ENCODE measurements around the gene TCEANC2.

The TCEANC2 gene

GRCh38 chr1:54096877-54097240, 43.5 kb downstream of the TCEANC2 start:
- TF ChIP-seq TAF1 (IDR thresholded peaks at IDR 0.05; ENCODE audit: low read depth): no peak
- TF ChIP-seq, protein P1, sequence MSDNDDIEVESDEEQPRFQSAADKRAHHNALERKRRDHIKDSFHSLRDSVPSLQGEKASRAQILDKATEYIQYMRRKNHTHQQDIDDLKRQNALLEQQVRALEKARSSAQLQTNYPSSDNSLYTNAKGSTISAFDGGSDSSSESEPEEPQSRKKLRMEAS (IDR thresholded peaks at IDR 0.05): no peak
- TF ChIP-seq EP300 (IDR thresholded peaks at IDR 0.05; ENCODE audit: borderline replicate concordance): no peak
- no peak for TF ChIP-seq ZBTB7A (IDR thresholded peaks at IDR 0.05; ENCODE audit: low read depth)
- no peak for TF ChIP-seq YY1 (IDR thresholded peaks at IDR 0.05; ENCODE audit: low read depth)
- TF ChIP-seq CEBPB (IDR thresholded peaks at IDR 0.05): no peak
- no peak for TF ChIP-seq EGR1 (IDR thresholded peaks at IDR 0.05)
- TF ChIP-seq CREB1 (IDR thresholded peaks at IDR 0.05; ENCODE audit: low read depth): no peak
- TF ChIP-seq, protein P2, sequence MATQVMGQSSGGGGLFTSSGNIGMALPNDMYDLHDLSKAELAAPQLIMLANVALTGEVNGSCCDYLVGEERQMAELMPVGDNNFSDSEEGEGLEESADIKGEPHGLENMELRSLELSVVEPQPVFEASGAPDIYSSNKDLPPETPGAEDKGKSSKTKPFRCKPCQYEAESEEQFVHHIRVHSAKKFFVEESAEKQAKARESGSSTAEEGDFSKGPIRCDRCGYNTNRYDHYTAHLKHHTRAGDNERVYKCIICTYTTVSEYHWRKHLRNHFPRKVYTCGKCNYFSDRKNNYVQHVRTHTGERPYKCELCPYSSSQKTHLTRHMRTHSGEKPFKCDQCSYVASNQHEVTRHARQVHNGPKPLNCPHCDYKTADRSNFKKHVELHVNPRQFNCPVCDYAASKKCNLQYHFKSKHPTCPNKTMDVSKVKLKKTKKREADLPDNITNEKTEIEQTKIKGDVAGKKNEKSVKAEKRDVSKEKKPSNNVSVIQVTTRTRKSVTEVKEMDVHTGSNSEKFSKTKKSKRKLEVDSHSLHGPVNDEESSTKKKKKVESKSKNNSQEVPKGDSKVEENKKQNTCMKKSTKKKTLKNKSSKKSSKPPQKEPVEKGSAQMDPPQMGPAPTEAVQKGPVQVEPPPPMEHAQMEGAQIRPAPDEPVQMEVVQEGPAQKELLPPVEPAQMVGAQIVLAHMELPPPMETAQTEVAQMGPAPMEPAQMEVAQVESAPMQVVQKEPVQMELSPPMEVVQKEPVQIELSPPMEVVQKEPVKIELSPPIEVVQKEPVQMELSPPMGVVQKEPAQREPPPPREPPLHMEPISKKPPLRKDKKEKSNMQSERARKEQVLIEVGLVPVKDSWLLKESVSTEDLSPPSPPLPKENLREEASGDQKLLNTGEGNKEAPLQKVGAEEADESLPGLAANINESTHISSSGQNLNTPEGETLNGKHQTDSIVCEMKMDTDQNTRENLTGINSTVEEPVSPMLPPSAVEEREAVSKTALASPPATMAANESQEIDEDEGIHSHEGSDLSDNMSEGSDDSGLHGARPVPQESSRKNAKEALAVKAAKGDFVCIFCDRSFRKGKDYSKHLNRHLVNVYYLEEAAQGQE (IDR thresholded peaks at IDR 0.05; ENCODE audit: low read depth): no peak
- TF ChIP-seq TCF12 (IDR thresholded peaks at IDR 0.05; ENCODE audit: low read depth): no peak
- TF ChIP-seq USF1 (IDR thresholded peaks at IDR 0.05): no peak
- TF ChIP-seq FOXM1 (IDR thresholded peaks at IDR 0.05; ENCODE audit: borderline replicate concordance, low read depth): no peak
- no peak for TF ChIP-seq RAD21 (IDR thresholded peaks at IDR 0.05; ENCODE audit: low read depth)
- TF ChIP-seq TEAD4 (IDR thresholded peaks at IDR 0.05): no peak
- no peak for TF ChIP-seq NFIC (IDR thresholded peaks at IDR 0.05)

- TF ChIP-seq RAD21 (IDR thresholded peaks at IDR 0.05; ENCODE audit: low read depth): no peak
- no peak for TF ChIP-seq ZBTB7A (IDR thresholded peaks at IDR 0.05; ENCODE audit: low read depth)
- TF ChIP-seq, protein P2 (IDR thresholded peaks at IDR 0.05; ENCODE audit: low read depth): no peak
- TF ChIP-seq FOXM1 (IDR thresholded peaks at IDR 0.05; ENCODE audit: borderline replicate concordance, low read depth): no peak
- no peak for TF ChIP-seq EGR1 (IDR thresholded peaks at IDR 0.05)
- no peak for TF ChIP-seq TAF1 (IDR thresholded peaks at IDR 0.05; ENCODE audit: low read depth)
- no peak for TF ChIP-seq CEBPB (IDR thresholded peaks at IDR 0.05)
- TF ChIP-seq CREB1 (IDR thresholded peaks at IDR 0.05; ENCODE audit: low read depth): no peak
- TF ChIP-seq, protein P1 (IDR thresholded peaks at IDR 0.05): no peak
- no peak for TF ChIP-seq YY1 (IDR thresholded peaks at IDR 0.05; ENCODE audit: low read depth)
- TF ChIP-seq EP300 (IDR thresholded peaks at IDR 0.05; ENCODE audit: borderline replicate concordance): no peak
- TF ChIP-seq TEAD4 (IDR thresholded peaks at IDR 0.05): no peak
- TF ChIP-seq NFIC (IDR thresholded peaks at IDR 0.05): no peak
These were observed 45.7 kb downstream of the TCEANC2 start for GRCh38 chr1:54099061-54099610.

GRCh38 chr1:54100500-54100899, 47.1 kb downstream of the TCEANC2 start:
- TF ChIP-seq FOXM1 (IDR thresholded peaks at IDR 0.05; ENCODE audit: borderline replicate concordance, low read depth) (no peak), TEAD4 (IDR thresholded peaks at IDR 0.05) (no peak), ZBTB7A (IDR thresholded peaks at IDR 0.05; ENCODE audit: low read depth) (no peak), CEBPB (IDR thresholded peaks at IDR 0.05) (no peak), CREB1 (IDR thresholded peaks at IDR 0.05; ENCODE audit: low read depth) (no peak), RAD21 (IDR thresholded peaks at IDR 0.05; ENCODE audit: low read depth) (no peak), USF1 (IDR thresholded peaks at IDR 0.05) (no peak), TCF12 (IDR thresholded peaks at IDR 0.05; ENCODE audit: low read depth) (no peak), TAF1 (IDR thresholded peaks at IDR 0.05; ENCODE audit: low read depth) (no peak), YY1 (IDR thresholded peaks at IDR 0.05; ENCODE audit: low read depth) (no peak), EGR1 (IDR thresholded peaks at IDR 0.05) (no peak), EP300 (IDR thresholded peaks at IDR 0.05; ENCODE audit: borderline replicate concordance) (no peak), NFIC (IDR thresholded peaks at IDR 0.05) (no peak)
- TF ChIP-seq, protein P2 (IDR thresholded peaks at IDR 0.05; ENCODE audit: low read depth): no peak
- TF ChIP-seq, protein P1 (IDR thresholded peaks at IDR 0.05): no peak

DNA sequence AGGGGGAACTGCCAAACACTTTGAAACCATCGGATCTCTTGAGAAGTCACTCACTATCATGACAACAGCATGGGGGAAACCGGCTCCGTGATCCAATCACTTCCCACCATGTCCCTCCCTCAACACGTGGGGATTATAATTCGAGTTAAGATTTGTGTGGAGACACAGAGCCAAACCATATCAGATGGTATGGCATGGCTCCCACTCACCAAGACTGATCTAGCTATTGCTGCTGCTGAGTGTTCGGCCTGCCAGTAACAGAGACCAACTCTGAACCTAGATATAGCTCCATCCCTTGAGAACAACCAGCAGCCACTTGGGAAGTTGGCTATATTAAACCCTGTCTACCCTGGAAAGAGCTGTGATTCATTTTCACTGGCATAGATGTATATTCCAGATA, 50.0 kb downstream of the TCEANC2 start:
- TF ChIP-seq CEBPB (IDR thresholded peaks at IDR 0.05) (no peak), EGR1 (IDR thresholded peaks at IDR 0.05) (no peak), YY1 (IDR thresholded peaks at IDR 0.05; ENCODE audit: low read depth) (no peak), USF1 (IDR thresholded peaks at IDR 0.05) (no peak), RAD21 (IDR thresholded peaks at IDR 0.05; ENCODE audit: low read depth) (no peak), TEAD4 (IDR thresholded peaks at IDR 0.05) (no peak), TCF12 (IDR thresholded peaks at IDR 0.05; ENCODE audit: low read depth) (no peak)

Data from Ishikawa (cell line).